ENCODE data around the gene KARS1.

KARS1 gene

DNA sequence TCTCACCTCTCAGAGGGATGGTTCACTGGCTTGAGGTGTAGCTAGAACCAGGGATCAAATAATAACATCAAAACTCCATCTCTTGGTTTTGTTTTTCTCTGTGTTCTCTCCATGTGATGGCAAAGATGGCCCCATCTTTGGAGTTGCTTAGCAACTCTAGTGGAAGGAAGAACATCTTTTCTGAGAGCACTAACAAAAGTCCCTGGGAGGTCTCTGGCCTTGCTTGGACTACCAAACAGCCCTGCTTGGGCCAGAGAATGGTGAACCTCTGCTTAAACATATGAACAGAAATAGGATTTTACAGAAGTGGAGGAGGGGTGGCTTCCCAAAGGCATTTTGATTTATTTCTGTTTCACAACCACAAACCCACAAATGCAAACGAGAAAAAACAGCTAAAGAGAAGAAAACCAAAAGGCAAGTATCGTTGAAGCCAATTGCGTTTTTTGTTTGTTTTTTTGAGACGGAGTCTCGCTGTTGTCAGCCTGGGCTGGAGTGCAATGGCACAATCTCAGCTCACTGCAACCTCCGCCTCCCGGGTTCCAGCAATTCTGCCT lies 68.1 kb downstream of the KARS1 start:
- no peak for DNase-seq (ENCODE audit: low read depth in 2 of 2)

DNA sequence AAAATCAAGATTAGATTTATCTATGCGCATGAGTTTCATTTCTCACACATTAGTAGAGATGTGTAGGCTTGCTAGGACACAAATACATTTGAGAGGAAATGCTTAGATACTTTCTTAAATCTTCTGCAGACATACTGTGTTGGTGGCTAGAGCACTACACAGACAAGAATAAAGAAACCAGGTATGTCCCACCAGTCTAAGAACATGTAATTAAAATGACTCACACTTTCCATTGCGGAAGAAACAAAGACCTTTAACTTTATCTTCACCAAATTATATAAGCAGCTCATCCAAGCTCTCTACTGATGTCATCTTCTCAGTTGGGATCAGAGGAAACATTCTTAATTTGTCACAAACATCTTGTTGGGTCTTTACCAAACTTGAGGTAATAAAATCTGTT lies 68.7 kb downstream of the KARS1 start:
- no peak for DNase-seq (ENCODE audit: low read depth in 2 of 2)

DNA sequence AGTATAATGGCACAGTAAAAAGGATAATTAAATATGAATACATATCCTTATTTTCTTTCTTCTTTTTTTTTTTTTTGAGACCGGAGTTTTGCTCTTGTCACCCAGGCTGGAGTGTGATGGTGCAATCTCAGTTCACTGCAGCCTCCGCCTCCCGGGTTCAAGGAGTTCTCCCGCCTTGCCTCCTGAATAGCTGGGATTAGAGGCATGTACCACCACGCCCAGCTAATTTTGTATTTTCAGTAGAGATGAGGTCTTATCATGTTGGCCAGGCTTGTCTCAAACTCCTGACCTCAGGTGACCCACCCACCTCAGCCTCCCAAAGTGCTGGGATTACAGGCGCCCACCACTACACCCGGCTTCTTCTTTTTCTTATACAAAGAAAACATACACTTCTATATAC lies 69.3 kb downstream of the KARS1 start:
- no peak for DNase-seq (ENCODE audit: low read depth in 2 of 2)
